GM12891 (cell line): ENCODE results near the gene RIMBP2.

Experiments used
- PAX5 ChIP-seq: IDR thresholded peaks from 2 replicates; pipeline ENCODE4 v1.6.1; 2011; ENCODE audit warnings: low read length, moderate library complexity, mild to moderate bottlenecking; ENCODE audit not compliant: insufficient read depth, severe bottlenecking
- POLR2A ChIP-seq: IDR thresholded peaks from 2 replicates; pipeline ENCODE4 v1.6.1; 2011; ENCODE audit warnings: low read depth, low read length, control low read depth
- POLR2AphosphoS5 ChIP-seq: IDR thresholded peaks from 2 replicates; pipeline ENCODE4 v1.6.1; 2011; ENCODE audit warnings: low read depth, low read length, control low read depth
- POU2F2 ChIP-seq: IDR thresholded peaks from 2 replicates; pipeline ENCODE4 v1.6.1; 2011; ENCODE audit warnings: low read depth, mild to moderate bottlenecking, control low read depth, low read length, moderate library complexity
- SPI1 ChIP-seq: IDR thresholded peaks from 2 replicates; pipeline ENCODE4 v1.6.1; 2011; ENCODE audit warnings: low read depth, low read length, control low read depth
- TAF1 ChIP-seq: IDR thresholded peaks from 2 replicates; pipeline ENCODE4 v1.6.1; 2011; ENCODE audit warnings: low read depth, low read length, control low read depth

GRCh38 chr12:130666645-130667044 is 49.5 kb downstream of the RIMBP2 start:
- TF ChIP-seq POLR2AphosphoS5, result no peak
- no peak for TF ChIP-seq POLR2A
- TF ChIP-seq TAF1, result no peak
- TF ChIP-seq POU2F2, result no peak
- TF ChIP-seq PAX5, result no peak
- no peak for TF ChIP-seq SPI1
